B cell (primary cell): Measurements from ENCODE around the gene PEDS1.

Source experiments
- EZH2 ChIP-seq: IDR thresholded peaks from 2 replicates; pipeline ENCODE4 v1.6.1; 2012; ENCODE audit warnings: borderline replicate concordance, low read depth, mild to moderate bottlenecking, moderate library complexity, low read length; ENCODE audit not compliant: insufficient read depth, poor library complexity, severe bottlenecking
- TF ChIP-seq, protein P1 (sequence below): fragments of 200-600 bp; IDR thresholded peaks from one replicate; pipeline ENCODE4 v1.8.0; 2022; ENCODE audit warnings: antibody characterized with exemption, mild to moderate bottlenecking

DNA sequence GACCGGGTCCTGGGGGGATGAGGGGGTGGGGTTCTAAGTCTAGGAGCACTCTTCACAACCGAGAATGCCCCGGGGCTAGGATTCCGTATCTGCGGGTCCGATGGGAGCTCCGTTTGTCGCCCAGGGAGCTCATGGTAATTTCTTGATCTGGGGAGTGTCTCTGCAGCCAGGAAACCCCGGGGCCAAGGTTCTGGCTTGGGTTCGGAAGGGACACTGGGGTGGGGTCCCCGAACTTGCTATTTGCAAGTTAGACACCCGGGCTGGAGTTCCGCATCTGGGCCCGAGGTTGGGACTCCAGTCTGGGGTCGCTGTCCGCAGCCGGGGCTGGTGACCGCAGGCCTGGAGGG, 397 bp downstream of the PEDS1 start:
- TF ChIP-seq, protein P1, sequence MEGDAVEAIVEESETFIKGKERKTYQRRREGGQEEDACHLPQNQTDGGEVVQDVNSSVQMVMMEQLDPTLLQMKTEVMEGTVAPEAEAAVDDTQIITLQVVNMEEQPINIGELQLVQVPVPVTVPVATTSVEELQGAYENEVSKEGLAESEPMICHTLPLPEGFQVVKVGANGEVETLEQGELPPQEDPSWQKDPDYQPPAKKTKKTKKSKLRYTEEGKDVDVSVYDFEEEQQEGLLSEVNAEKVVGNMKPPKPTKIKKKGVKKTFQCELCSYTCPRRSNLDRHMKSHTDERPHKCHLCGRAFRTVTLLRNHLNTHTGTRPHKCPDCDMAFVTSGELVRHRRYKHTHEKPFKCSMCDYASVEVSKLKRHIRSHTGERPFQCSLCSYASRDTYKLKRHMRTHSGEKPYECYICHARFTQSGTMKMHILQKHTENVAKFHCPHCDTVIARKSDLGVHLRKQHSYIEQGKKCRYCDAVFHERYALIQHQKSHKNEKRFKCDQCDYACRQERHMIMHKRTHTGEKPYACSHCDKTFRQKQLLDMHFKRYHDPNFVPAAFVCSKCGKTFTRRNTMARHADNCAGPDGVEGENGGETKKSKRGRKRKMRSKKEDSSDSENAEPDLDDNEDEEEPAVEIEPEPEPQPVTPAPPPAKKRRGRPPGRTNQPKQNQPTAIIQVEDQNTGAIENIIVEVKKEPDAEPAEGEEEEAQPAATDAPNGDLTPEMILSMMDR, result no peak
- TF ChIP-seq EZH2, result no peak
